Naive B cell (primary cell): Measurements from ENCODE around the gene NCOR1. TPM values are rescaled to one million over a fixed set of nuclear protein-coding genes. Genes with fewer than 3 reads are reported as not detected.
A peak's percentile ranks its signal among the peaks of the same experiment; 100 is the strongest.
"Not testable (repeated sequence)": the region's sequence is repeated elsewhere in the genome, so short reads cannot be mapped to it uniquely, and the experiment has no call there.

Source experiments
- ATAC-seq, 2 donors: fragments of 150-1000 bp; cut with Tn5 transposase; 2 replicates each; pipeline ENCODE4 v1.10.0; 2021; ENCODE audit warnings: low read depth in 2 of 2, mild to moderate bottlenecking in 2 of 2, moderate library complexity in 2 of 2
- DNase-seq: peaks from one replicate; pipeline ENCODE4 v3.0.0; 2022
- H3K27ac Mint-ChIP-seq, 6 donors: one replicate each; pipeline ENCODE4 v1.8.0; 2020 to 2022; ENCODE audit warnings: mild to moderate bottlenecking in 6 of 6, mixed read lengths in 6 of 6, moderate library complexity in 5 of 6, inconsistent platforms in 2 of 6
- H3K27me3 Mint-ChIP-seq, 3 donors: one replicate each; pipeline ENCODE4 v1.8.0; 2021 to 2022; ENCODE audit warnings: mixed read lengths in 3 of 3, mild to moderate bottlenecking in 1 of 3
- H3K36me3 Mint-ChIP-seq, 2 donors: one replicate each; pipeline ENCODE4 v1.8.0; 2020 to 2022; ENCODE audit warnings: mixed read lengths in 2 of 2, inconsistent platforms in 1 of 2, mild to moderate bottlenecking in 1 of 2
- H3K4me1 Mint-ChIP-seq, 3 donors: one replicate each; pipeline ENCODE4 v1.8.0; 2020 to 2022; ENCODE audit warnings: mixed read lengths in 3 of 3, inconsistent platforms in 1 of 3, mild to moderate bottlenecking in 1 of 3, moderate library complexity in 1 of 3
- H3K4me3 Mint-ChIP-seq, 8 donors: one replicate each; pipeline ENCODE4 v1.8.0; 2020 to 2022; ENCODE audit warnings: mild to moderate bottlenecking in 8 of 8, mixed read lengths in 8 of 8, moderate library complexity in 8 of 8, inconsistent platforms in 2 of 8
- H3K9me3 Mint-ChIP-seq, 7 donors: one replicate each; pipeline ENCODE4 v1.8.0; 2020 to 2022; ENCODE audit warnings: mixed read lengths in 7 of 7, mild to moderate bottlenecking in 5 of 7, inconsistent platforms in 2 of 7, moderate library complexity in 1 of 7
- polyA plus RNA-seq, 6 donors: library from polyadenylated mRNA; unstranded; fragments of 300-500 nt; fragmentation: Illumina TruSeq; gene quantifications; one replicate each; pipeline ENCODE4 v1.2.3, GENCODE V29; 2021; ENCODE audit warnings: low read depth in 6 of 6

The NCOR1 gene
- polyA plus RNA-seq, 6 donors from 2014 or later, result 65.6 to 181 (median 69.0) TPM

DNA sequence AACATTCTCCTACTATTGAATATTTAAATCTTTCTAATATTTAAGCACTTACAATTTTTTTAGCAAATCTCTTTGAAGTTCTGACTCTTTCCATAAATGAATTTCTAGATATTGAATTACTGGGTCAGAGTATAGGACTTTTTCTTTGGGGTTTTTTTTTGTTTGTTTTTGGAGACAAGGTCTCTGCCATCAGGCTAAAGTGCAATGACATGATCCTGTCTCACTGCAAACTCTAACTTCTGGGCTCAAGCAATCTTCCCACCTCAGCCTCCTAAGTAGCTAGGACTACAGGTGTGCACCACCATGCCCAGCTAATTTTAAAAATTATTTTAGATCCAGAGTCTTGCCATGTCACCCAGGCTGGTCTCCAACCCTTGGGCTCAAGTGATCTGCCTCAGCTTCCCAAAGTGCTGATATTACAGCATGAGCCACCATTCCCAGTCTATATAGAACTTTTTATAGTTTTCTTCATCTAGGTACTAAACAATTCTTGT is 26.6 kb upstream of the NCOR1 start:
- DNase-seq (no peak), ATAC-seq (no peak)
- H3K9me3 Mint-ChIP-seq, result no peaks in the 10 kb centered on the region
- H3K27ac Mint-ChIP-seq, result peak overlapping the region in 2 of 6 donors; percentile 31 to 51
- H3K4me1 Mint-ChIP-seq, result peaks cover 0 to 5% (median 3%) of the 10 kb centered on the region in 3 donors
- H3K36me3 Mint-ChIP-seq, result peaks cover 0 to 3% of the 10 kb centered on the region in 2 donors
- no peak overlapping the region for H3K4me3 Mint-ChIP-seq
- H3K27me3 Mint-ChIP-seq, result no peaks in the 10 kb centered on the region

DNA sequence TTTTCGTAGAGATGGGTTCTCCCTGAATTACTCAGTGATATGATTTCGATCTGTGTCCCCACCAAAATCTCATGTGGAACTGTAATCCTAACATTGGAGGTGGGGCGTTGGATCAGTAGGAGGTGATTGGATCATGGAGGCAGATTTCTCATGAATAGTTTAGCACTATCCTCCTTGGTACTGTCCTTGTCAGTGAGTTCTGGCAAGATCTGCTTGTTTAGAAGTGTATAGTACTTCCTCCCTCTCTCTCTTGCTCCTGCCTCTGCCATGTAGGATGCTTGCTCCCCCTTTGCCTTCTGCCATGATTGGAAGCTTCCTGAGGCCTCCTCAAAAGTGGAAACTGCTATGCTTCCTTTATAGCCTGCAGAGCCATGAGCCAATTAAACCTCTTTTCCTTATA is 24.6 kb upstream of the NCOR1 start:
- Mint-ChIP-seq H3K9me3 (no peaks in the 10 kb centered on the region), H3K4me3 (no peak overlapping the region), H3K27ac (peak overlapping the region in 1 of 6 donors; percentile 95), H3K36me3 (no peaks in the 10 kb centered on the region), H3K27me3 (no peaks in the 10 kb centered on the region), H3K4me1 (peaks cover 0 to 4% (median 3%) of the 10 kb centered on the region in 3 donors)
- no peak for DNase-seq
- no peak for ATAC-seq

DNA sequence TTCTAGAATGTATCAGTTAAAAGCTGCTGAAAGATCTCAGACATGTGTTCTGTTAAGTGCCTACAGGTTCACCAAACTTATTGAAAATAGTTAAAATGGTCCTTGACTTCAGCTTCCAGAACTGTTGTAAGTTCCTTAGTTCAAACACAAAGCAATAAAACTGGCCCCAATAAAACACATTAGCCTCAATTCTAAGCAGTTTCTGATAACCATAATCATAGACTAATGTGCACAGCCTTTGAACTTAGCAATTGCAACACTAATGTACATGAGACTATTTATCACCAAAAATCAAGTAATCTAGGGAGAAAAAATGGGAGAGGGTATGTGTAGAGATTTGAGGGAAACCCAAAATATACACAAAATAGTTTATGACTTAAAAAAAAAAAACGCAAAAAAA is 17.1 kb upstream of the NCOR1 start:
- DNase-seq (no peak), ATAC-seq (no peak)
- Mint-ChIP-seq H3K36me3 (peaks cover 0 to 7% of the 10 kb centered on the region in 2 donors), H3K27ac (peak overlapping the region in 1 of 6 donors; percentile 63), H3K4me1 (peaks cover 5 to 8% (median 8%) of the 10 kb centered on the region in 3 donors), H3K4me3 (no peak overlapping the region), H3K9me3 (no peaks in the 10 kb centered on the region), H3K27me3 (no peaks in the 10 kb centered on the region)

DNA sequence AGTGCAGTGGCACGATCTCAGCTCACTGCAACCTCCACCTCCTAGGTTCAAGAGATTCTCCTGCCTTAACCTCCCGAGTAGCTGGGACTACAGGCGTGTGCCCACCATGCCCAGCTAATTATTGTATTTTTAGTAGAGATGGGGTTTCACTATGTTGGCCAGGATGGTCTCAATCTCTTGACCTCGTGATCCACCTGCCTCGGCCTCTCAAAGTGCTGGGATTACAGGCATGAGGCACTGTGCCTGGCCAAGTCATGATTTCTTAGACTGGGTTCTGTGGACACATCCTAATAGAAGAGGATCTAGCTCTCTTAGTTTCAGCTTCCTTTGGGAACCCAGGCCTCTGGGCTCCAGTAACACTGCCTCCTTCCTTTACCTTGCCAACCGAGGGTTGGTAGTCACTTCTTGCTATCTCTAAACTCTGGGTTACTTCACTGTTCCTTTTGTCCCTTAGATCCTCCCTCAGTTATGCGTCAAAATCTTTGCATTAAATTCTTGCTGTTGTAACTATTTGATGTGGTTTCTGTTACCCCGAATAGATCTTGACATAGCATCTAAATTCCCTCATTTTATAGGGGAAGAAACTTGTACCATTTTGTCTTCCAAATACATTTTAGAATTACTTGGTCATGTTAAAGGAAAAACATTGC is 14.7 kb upstream of the NCOR1 start:
- H3K9me3 Mint-ChIP-seq, H3K27me3 Mint-ChIP-seq, H3K4me3 Mint-ChIP-seq, ATAC-seq, H3K36me3 Mint-ChIP-seq, DNase-seq: not testable (repeated sequence)
- Mint-ChIP-seq H3K27ac (peak overlapping the region in 2 of 6 donors; percentile 6 to 39), H3K4me1 (peaks cover 7 to 14% (median 8%) of the 10 kb centered on the region in 3 donors)

DNA sequence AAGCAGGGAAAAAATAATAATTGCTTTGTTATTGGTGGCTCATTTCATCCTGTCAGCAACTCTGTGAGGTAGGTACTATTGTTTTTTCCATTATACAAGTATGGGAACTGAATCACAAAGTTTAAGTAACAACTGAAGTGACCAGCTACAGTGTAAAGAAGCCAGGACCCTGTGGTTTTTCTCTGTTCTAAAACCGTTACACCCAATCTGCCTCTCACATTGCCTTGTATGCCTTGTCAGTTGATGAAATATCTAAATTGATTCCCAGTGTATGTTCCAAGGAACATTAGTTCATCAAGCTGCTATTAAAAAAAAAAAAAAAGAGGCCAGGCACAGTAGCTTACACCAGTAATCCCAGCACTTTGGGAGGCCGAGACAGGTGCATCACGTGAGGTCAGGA is 7.1 kb upstream of the NCOR1 start:
- Mint-ChIP-seq H3K27ac (peak overlapping the region in 1 of 6 donors; percentile 14), H3K27me3 (no peaks in the 10 kb centered on the region), H3K9me3 (no peaks in the 10 kb centered on the region), H3K36me3 (no peaks in the 10 kb centered on the region), H3K4me3 (no peak overlapping the region), H3K4me1 (peaks cover 5 to 29% (median 12%) of the 10 kb centered on the region in 3 donors)
- no peak for ATAC-seq
- no peak for DNase-seq

DNA sequence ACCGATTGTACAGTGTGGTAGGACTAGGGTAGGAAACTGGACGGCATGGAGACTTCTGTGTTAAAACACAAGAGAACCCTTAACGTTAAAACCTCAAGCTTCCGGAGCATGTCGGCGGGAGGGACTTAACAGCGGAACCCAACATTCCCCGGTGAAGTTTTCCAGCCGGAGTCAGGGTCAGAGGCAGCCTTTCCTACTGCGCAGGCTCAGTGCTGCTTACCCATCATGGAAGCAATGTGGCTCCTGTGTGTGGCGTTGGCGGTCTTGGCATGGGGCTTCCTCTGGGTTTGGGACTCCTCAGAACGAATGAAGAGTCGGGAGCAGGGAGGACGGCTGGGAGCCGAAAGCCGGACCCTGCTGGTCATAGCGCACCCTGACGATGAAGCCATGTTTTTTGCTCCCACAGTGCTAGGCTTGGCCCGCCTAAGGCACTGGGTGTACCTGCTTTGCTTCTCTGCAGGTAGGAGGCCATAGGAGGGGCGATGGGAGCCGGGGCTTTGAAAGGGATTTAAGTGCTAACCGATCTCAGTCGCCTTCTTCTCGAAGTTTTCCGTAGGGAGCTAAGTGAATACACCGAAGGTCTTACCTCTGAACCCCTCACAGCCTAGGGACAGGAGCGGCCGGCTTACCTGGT is 1.8 kb upstream of the NCOR1 start, which contains the start of gene PIGL:
TSS of gene PIGL (plus strand) at position 209 of the 634 bp plus-strand sequence. CDS start at position 226, 17 bp downstream.
- no peaks in the 10 kb centered on the region for H3K36me3 Mint-ChIP-seq
- DNase-seq (peak; percentile 53), ATAC-seq (peak; percentile 9 to 26)
- H3K27me3 Mint-ChIP-seq, result no peaks in the 10 kb centered on the region
- no peaks in the 10 kb centered on the region for H3K9me3 Mint-ChIP-seq
- peak within 1 kb of the TSS; percentile 85 to 97 (median 95) for H3K27ac Mint-ChIP-seq
- peak within 1 kb of the TSS; percentile 89 to 99 (median 98) for H3K4me3 Mint-ChIP-seq
- peaks cover 25 to 65% (median 36%) of the 10 kb centered on the region in 3 donors for H3K4me1 Mint-ChIP-seq

DNA sequence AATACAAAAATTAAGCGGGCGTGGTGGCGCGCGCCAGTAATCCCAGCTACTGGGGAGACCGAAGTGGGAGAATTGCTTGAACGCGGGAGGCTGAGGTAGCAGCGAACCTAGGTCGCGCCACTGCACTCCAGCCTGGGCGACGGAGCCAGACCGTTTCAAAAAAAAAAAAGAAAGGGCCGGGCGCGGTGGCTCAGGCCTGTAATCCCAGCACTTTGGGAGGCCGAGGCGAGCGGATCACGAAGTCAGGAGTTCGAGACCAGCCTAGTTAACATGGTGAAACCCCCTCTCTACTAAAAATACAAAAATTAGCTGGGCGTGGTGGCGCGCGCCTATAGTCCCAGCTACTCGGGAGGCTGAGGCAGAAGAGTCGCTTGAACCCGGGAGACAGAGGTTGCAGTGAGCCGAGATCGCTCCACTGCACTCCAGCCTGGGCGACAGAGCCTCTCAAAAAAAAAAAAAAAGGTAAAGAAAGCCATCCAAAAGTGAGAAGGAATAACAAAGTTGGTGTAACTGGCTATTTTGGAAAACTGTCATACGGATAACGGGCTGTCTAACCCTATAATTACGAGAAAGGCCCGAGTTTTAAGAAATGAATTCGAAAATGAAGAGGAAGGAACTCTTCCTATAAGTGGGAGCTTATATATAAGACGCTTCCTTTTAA is 1.1 kb upstream of the NCOR1 start:
- H3K36me3 Mint-ChIP-seq, ATAC-seq, H3K9me3 Mint-ChIP-seq, DNase-seq, H3K27me3 Mint-ChIP-seq: not testable (repeated sequence)
- Mint-ChIP-seq H3K4me3 (peak overlapping the region; percentile 89 to 99 (median 98)), H3K27ac (peak overlapping the region; percentile 47 to 97 (median 95)), H3K4me1 (peaks cover 25 to 66% (median 43%) of the 10 kb centered on the region in 3 donors)

DNA sequence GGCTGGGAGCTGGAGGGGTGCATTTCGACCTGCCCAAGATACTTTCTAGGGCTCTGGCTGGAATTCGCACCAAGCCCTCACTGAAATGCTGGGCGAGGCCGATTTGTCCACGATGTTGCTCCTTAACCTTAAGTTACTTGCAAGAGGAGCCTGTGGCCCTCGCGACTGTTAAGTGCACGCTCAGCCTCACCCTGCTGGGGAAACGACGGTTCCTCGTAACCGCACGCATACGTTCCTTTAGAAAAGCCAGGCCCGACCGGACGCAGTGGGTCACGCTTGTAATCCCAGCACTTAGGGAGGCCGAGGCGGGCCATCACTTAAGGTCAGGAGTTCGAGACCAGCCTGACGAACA is 607 bp upstream of the NCOR1 start:
- peak overlapping the region; percentile 89 to 99 (median 98) for H3K4me3 Mint-ChIP-seq
- DNase-seq, result peak; percentile 13
- H3K27me3 Mint-ChIP-seq, result no peaks in the 10 kb centered on the region
- H3K4me1 Mint-ChIP-seq, result peaks cover 25 to 69% (median 45%) of the 10 kb centered on the region in 3 donors
- no peak for ATAC-seq
- peak overlapping the region in 5 of 6 donors; percentile 47 to 97 (median 83) for H3K27ac Mint-ChIP-seq
- H3K36me3 Mint-ChIP-seq, result no peaks in the 10 kb centered on the region
- H3K9me3 Mint-ChIP-seq, result no peaks in the 10 kb centered on the region

DNA sequence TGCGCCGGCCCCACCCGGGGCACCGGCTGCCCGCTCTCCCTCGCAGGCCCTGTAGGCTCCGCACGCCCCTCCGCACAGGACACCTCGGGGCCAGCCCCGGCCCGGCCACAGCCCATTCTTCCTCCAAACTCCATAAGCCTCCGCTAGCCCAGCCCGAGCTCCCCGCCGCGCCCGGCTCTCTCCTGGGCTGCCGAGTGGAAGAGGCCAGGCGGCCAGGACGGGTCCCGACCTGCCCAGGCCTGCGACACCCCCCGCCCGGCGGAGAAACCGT is 397 bp downstream of the NCOR1 start:
- Mint-ChIP-seq H3K36me3 (no peaks in the 10 kb centered on the region), H3K27me3 (no peaks in the 10 kb centered on the region), H3K9me3 (no peaks in the 10 kb centered on the region), H3K27ac (peak overlapping the region; percentile 17 to 96 (median 89)), H3K4me1 (peaks cover 25 to 71% (median 45%) of the 10 kb centered on the region in 3 donors), H3K4me3 (peak overlapping the region; percentile 89 to 98 (median 96))
- ATAC-seq (peak; percentile 24 to 37), DNase-seq (no peak)

DNA sequence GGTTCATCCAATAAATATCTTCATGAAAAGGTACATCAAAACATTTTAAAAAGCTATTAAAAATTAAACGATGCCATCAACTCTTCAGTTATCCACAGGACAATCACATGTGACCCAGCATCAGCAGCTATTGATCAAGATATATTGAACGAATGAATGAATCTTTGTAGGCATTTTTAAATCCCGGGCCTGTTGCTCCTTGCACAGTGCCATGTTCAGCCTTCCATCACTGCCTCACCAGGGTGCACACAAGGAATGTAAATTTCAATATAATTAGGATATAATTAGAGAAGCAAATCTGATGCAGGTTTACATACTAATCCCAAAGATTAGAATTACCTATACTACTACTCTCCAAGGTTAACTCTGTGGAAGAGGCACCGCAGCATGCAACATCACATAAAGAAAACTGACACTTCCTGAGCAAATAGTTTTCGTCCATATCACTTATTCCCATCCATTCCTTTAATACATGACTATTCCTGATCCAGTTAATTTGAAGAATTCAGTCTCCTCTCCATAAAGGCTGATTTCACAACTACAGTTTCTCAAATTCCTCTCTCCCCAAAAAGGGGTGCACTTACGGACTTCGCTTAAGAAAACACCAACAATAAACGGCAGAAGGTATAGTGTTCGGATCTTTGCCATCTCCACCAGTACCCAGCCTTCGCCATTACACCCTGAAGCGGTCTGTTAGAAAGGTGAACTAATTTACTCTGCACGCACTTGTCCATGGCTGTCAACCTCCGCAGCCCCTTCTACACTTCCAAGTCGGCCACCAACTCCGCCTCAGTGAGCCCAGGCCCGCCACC is 938 bp downstream of the NCOR1 start:
- H3K27ac Mint-ChIP-seq, result peak overlapping the region; percentile 17 to 96 (median 89)
- peaks cover 25 to 71% (median 45%) of the 10 kb centered on the region in 3 donors for H3K4me1 Mint-ChIP-seq
- DNase-seq (no peak), ATAC-seq (peak; percentile 17 to 23)
- H3K4me3 Mint-ChIP-seq, result peak overlapping the region; percentile 89 to 98 (median 96)
- H3K27me3 Mint-ChIP-seq, result no peaks in the 10 kb centered on the region
- no peaks in the 10 kb centered on the region for H3K9me3 Mint-ChIP-seq
- H3K36me3 Mint-ChIP-seq, result no peaks in the 10 kb centered on the region

DNA sequence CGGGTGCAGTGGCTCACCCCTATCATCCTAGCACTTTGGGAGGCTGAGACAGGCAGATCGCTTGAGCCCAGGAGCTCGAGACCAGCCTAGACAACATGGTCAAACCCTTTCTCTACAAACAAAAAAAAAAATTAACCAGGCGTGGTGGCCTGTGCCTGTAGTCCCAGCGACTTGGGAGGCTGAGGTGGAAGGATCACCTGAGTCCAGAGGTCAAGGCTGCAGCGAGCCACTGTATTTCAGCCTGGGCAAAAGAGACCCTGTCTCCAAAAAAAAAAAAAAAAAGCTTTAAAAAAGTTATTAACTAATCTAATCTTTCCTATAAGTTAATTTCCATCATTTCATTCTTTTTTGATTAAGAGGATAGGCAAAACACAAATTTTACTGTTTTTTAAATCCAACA is 2.5 kb downstream of the NCOR1 start:
- no peak for DNase-seq
- peaks cover 24 to 61% (median 48%) of the 10 kb centered on the region in 3 donors for H3K4me1 Mint-ChIP-seq
- H3K9me3 Mint-ChIP-seq, result no peaks in the 10 kb centered on the region
- H3K27ac Mint-ChIP-seq, result peak overlapping the region in 2 of 6 donors; percentile 20 to 75
- ATAC-seq, result no peak
- no peaks in the 10 kb centered on the region for H3K27me3 Mint-ChIP-seq
- H3K4me3 Mint-ChIP-seq, result peak overlapping the region in 5 of 8 donors; percentile 12 to 96 (median 54)
- H3K36me3 Mint-ChIP-seq, result no peaks in the 10 kb centered on the region

DNA sequence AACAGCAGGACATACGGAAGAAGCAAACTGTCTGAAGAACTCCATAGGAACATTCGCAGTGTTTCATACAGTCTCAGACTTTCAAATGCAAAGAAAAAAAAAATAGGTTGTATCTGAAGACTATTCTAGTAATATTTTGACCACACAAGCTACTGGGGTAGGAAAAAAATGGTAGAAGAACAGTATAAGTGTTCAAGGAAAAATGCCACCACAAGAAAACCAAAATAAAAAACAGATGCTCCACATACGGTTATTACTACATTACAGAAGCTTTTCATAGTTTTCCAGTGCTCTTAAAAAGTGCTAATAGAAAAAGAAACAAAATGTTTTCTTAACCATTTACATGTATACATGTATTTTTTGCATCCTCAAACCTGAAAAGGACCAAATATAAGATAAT is 3.7 kb downstream of the NCOR1 start:
- H3K4me1 Mint-ChIP-seq, result peaks cover 27 to 58% (median 37%) of the 10 kb centered on the region in 3 donors
- no peak for ATAC-seq
- peak overlapping the region in 4 of 6 donors; percentile 28 to 82 (median 53) for H3K27ac Mint-ChIP-seq
- no peaks in the 10 kb centered on the region for H3K36me3 Mint-ChIP-seq
- no peaks in the 10 kb centered on the region for H3K9me3 Mint-ChIP-seq
- H3K27me3 Mint-ChIP-seq, result no peaks in the 10 kb centered on the region
- peak overlapping the region in 1 of 8 donors; percentile 40 for H3K4me3 Mint-ChIP-seq
- no peak for DNase-seq

DNA sequence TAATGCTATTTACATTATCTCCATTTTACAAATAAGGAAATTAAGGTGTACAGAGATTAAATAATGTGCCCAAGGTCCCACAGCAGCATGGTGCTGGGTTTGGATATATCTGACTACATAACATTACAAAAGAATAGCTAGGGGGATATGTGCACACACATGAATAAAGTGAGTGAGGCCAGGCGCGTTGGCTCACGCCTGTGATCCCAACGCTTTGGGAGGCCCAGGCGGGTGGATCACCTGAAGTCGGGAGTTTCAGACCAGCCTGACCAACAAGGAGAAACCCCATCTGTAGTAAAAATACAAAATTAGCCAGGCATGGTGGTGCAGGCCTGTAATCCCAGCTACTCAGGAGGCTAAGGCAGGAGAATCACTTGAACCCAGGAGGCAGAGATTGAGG is 10.6 kb downstream of the NCOR1 start:
- not testable (repeated sequence) for H3K27me3 Mint-ChIP-seq, H3K9me3 Mint-ChIP-seq, H3K4me3 Mint-ChIP-seq, H3K36me3 Mint-ChIP-seq, ATAC-seq, DNase-seq
- Mint-ChIP-seq H3K27ac (peak overlapping the region in 4 of 6 donors; percentile 12 to 94 (median 75)), H3K4me1 (peaks cover 40 to 69% (median 58%) of the 10 kb centered on the region in 3 donors)
